Neuronal stem cell (in vitro differentiated cells): Measurements from ENCODE around the gene TAF6L.
A peak's percentile ranks its signal among the peaks of the same experiment; 100 is the strongest.

Source experiments
- DNase-seq: peaks from one replicate; pipeline ENCODE4 v3.0.0-alpha.2; 2013; ENCODE audit warnings: low spot score
- H2AFZ ChIP-seq: one replicate; pipeline ENCODE4 v1.6.1; 2013; ENCODE audit warnings: mild to moderate bottlenecking, low read length, inconsistent platforms
- H2AK5ac ChIP-seq: 2 replicates; pipeline ENCODE4 v1.6.1; 2013; ENCODE audit warnings: low read depth, mild to moderate bottlenecking, inconsistent platforms, low read length, moderate library complexity, mixed read lengths
- H2BK120ac ChIP-seq: 2 replicates; pipeline ENCODE4 v1.6.1; 2013; ENCODE audit warnings: low read depth, mild to moderate bottlenecking, inconsistent platforms, low read length, moderate library complexity, mixed read lengths
- H2BK12ac ChIP-seq: one replicate; pipeline ENCODE4 v1.6.1; 2013; ENCODE audit warnings: low read length, inconsistent platforms
- H2BK15ac ChIP-seq: 2 replicates; pipeline ENCODE4 v1.6.1; 2013; ENCODE audit warnings: mild to moderate bottlenecking, low read length, inconsistent platforms, mixed read lengths
- H2BK5ac ChIP-seq: one replicate; pipeline ENCODE4 v1.6.1; 2013; ENCODE audit warnings: inconsistent platforms, mild to moderate bottlenecking, low read length, moderate library complexity
- H3K14ac ChIP-seq: one replicate; pipeline ENCODE4 v1.6.1; 2013; ENCODE audit warnings: low read length, inconsistent platforms
- H3K18ac ChIP-seq: 2 replicates; pipeline ENCODE4 v1.6.1; 2013; ENCODE audit warnings: low read length, inconsistent platforms
- H3K23ac ChIP-seq: 2 replicates; pipeline ENCODE4 v1.6.1; 2013; ENCODE audit warnings: low read depth, mild to moderate bottlenecking, mixed read lengths, low read length, inconsistent platforms; ENCODE audit not compliant: poor library complexity
- H3K27ac ChIP-seq: replicated peaks from 3 replicates; pipeline ENCODE4 v1.5.1; 2013; ENCODE audit warnings: low read length, inconsistent platforms
- H3K27me3 ChIP-seq, 3 experiments: 2 replicates each; pipeline ENCODE4 v1.6.1; 2013; ENCODE audit warnings: low read length in 3 of 3, mild to moderate bottlenecking in 2 of 3, inconsistent platforms in 1 of 3, low read depth in 1 of 3, mixed read lengths in 1 of 3, moderate library complexity in 1 of 3; ENCODE audit not compliant: control insufficient read depth in 3 of 3, insufficient read depth in 3 of 3
- H3K36me3 ChIP-seq, 2 donors: replicated peaks in 1 of 2; 2 replicates each; pipeline ENCODE4 v1.6.1; 2013; ENCODE audit warnings: low read length in 2 of 2; ENCODE audit not compliant: control insufficient read depth in 2 of 2, insufficient read depth in 2 of 2
- H3K4ac ChIP-seq: 2 replicates; pipeline ENCODE4 v1.6.1; 2013; ENCODE audit warnings: inconsistent platforms, mild to moderate bottlenecking, low read length, moderate library complexity
- H3K4me1 ChIP-seq, 2 donors: 1 replicate in 1 of 2; 2 replicates in 1 of 2; pipeline ENCODE4 v1.6.1; 2013; ENCODE audit warnings: low read length in 2 of 2, low read depth in 1 of 2; ENCODE audit not compliant: control insufficient read depth in 2 of 2, insufficient read depth in 1 of 2
- H3K4me2 ChIP-seq: one replicate; pipeline ENCODE4 v1.6.1; 2013; ENCODE audit warnings: mild to moderate bottlenecking, low read length, inconsistent platforms; ENCODE audit not compliant: insufficient read depth, poor library complexity, severe bottlenecking
- H3K4me3 ChIP-seq, 2 donors: 2 replicates each; pipeline ENCODE4 v1.5.1; 2013; ENCODE audit warnings: low read length in 2 of 2, mild to moderate bottlenecking in 2 of 2, inconsistent platforms in 1 of 2, moderate library complexity in 1 of 2
- H3K79me1 ChIP-seq: one replicate; pipeline ENCODE4 v1.6.1; 2013; ENCODE audit warnings: low read depth, mild to moderate bottlenecking, inconsistent platforms, low read length, moderate library complexity
- H3K9ac ChIP-seq: one replicate; pipeline ENCODE4 v1.6.1; 2013; ENCODE audit warnings: mild to moderate bottlenecking, low read depth, low read length, inconsistent platforms; ENCODE audit not compliant: poor library complexity
- H3K9me3 ChIP-seq, 2 donors: replicated peaks in 1 of 2; 2 replicates each; pipeline versions ENCODE3 to v1.6.1; 2013; ENCODE audit warnings: low read length in 2 of 2, mild to moderate bottlenecking in 2 of 2, inconsistent platforms in 1 of 2, low read depth in 1 of 2, mixed read lengths in 1 of 2, moderate library complexity in 1 of 2; ENCODE audit not compliant: control insufficient read depth in 2 of 2, insufficient read depth in 1 of 2
- H4K8ac ChIP-seq: one replicate; pipeline ENCODE4 v1.6.1; 2013; ENCODE audit warnings: low read depth, mild to moderate bottlenecking, inconsistent platforms, low read length, moderate library complexity
- H4K91ac ChIP-seq: one replicate; pipeline ENCODE4 v1.6.1; 2013; ENCODE audit warnings: low read length, low read depth, mild to moderate bottlenecking, inconsistent platforms; ENCODE audit not compliant: poor library complexity
- WGBS, 2 donors: extraction: QIAGEN DNeasy Blood & Tissue Kit; methylation state at CpG; one replicate each; pipeline ENCODE4 v1.1.7; 2013; ENCODE audit warnings: missing lambda C conversion rate in 2 of 2, mixed read lengths in 1 of 2; ENCODE audit not compliant: insufficient read length in 2 of 2, insufficient replicate concordance in 1 of 2; ENCODE audit errors: extremely low coverage in 2 of 2; 5-methylcytosine and 5-hydroxymethylcytosine counted together

The TAF6L gene

GRCh38 chr11:62777389-62777788, 6.2 kb downstream of the TAF6L start:
- Histone ChIP-seq H3K4me2 (no peak overlapping the region), H3K9ac (no peak overlapping the region), H2AK5ac (no peak overlapping the region), H3K4me3 (no peak overlapping the region), H3K18ac (no peak overlapping the region), H3K14ac (no peak overlapping the region), H2AFZ (no peak overlapping the region), H3K4me1 (no peaks in the 10 kb centered on the region), H3K27ac (no peak overlapping the region), H2BK120ac (no peak overlapping the region), H4K91ac (no peak overlapping the region), H3K27me3 (no peaks in the 10 kb centered on the region), H3K23ac (no peak overlapping the region), H3K4ac (no peak overlapping the region), H3K79me1 (no peaks in the 10 kb centered on the region), H3K9me3 (no peaks in the 10 kb centered on the region), H2BK5ac (no peak overlapping the region), H2BK12ac (no peak overlapping the region), H2BK15ac (no peak overlapping the region), H4K8ac (no peak overlapping the region), H3K36me3 (peaks cover 39 to 73% of the 10 kb centered on the region in 2 donors)
- no CpG with 5 or more reads among the region's 2 CpGs for WGBS, 2 donors
- no peak for DNase-seq

GRCh38 chr11:62778441-62778840, 7.2 kb downstream of the TAF6L start:
- Histone ChIP-seq H3K27me3 (no peaks in the 10 kb centered on the region), H3K9me3 (no peaks in the 10 kb centered on the region)
- no CpG with 5 or more reads among the region's 3 CpGs for WGBS, 2 donors

GRCh38 chr11:62782753-62783152, 11.6 kb downstream of the TAF6L start:
- Histone ChIP-seq H2BK12ac (no peak overlapping the region), H3K4ac (no peak overlapping the region), H2BK120ac (no peak overlapping the region), H3K4me1 (peaks cover 3 to 4% of the 10 kb centered on the region in 2 donors), H3K23ac (no peak overlapping the region), H3K36me3 (peaks cover 21 to 72% of the 10 kb centered on the region in 2 donors), H4K91ac (no peak overlapping the region), H3K9me3 (no peaks in the 10 kb centered on the region), H3K18ac (no peak overlapping the region), H3K14ac (no peak overlapping the region), H2AK5ac (no peak overlapping the region), H3K4me3 (no peak overlapping the region), H3K4me2 (no peak overlapping the region), H3K27ac (no peak overlapping the region), H3K79me1 (no peaks in the 10 kb centered on the region), H2BK15ac (no peak overlapping the region), H4K8ac (no peak overlapping the region), H2BK5ac (no peak overlapping the region), H3K27me3 (no peaks in the 10 kb centered on the region), H2AFZ (no peak overlapping the region), H3K9ac (no peak overlapping the region)
- no peak for DNase-seq
- WGBS, 2 donors = no CpG with 5 or more reads among the region's 7 CpGs

More at GRCh38 chr11:62778441-62778840, 7.2 kb downstream of the TAF6L start:
- H3K4me3 ChIP-seq = no peak overlapping the region
- H2AK5ac ChIP-seq = no peak overlapping the region
- no peak overlapping the region for H3K23ac ChIP-seq
- no peaks in the 10 kb centered on the region for H3K4me1 ChIP-seq
- no peak overlapping the region for H3K9ac ChIP-seq
- no peak overlapping the region for H4K8ac ChIP-seq
- H3K18ac ChIP-seq = no peak overlapping the region
- no peak overlapping the region for H2BK5ac ChIP-seq
- H4K91ac ChIP-seq = no peak overlapping the region
- no peak for DNase-seq
- peaks cover 43 to 81% of the 10 kb centered on the region in 2 donors for H3K36me3 ChIP-seq
- no peak overlapping the region for H3K4ac ChIP-seq
- no peak overlapping the region for H2BK12ac ChIP-seq
- no peaks in the 10 kb centered on the region for H3K79me1 ChIP-seq
- no peak overlapping the region for H3K27ac ChIP-seq
- H2BK120ac ChIP-seq = no peak overlapping the region
- no peak overlapping the region for H2BK15ac ChIP-seq
- no peak overlapping the region for H3K4me2 ChIP-seq
- H2AFZ ChIP-seq = no peak overlapping the region
- H3K14ac ChIP-seq = no peak overlapping the region

GRCh38 chr11:62786318-62787004, 15.3 kb downstream of the TAF6L start:
- Histone ChIP-seq H2BK5ac (peak overlapping the region; percentile 30), H4K8ac (no peak overlapping the region), H3K4ac (no peak overlapping the region), H2AK5ac (peak overlapping the region; percentile 74), H3K27me3 (no peaks in the 10 kb centered on the region), H2BK15ac (no peak overlapping the region), H2AFZ (peak overlapping the region; percentile 87), H2BK12ac (no peak overlapping the region), H3K27ac (peak overlapping the region; percentile 47), H3K9ac (peak overlapping the region; percentile 80), H3K36me3 (peaks cover 25 to 76% of the 10 kb centered on the region in 2 donors), H3K9me3 (no peaks in the 10 kb centered on the region), H2BK120ac (no peak overlapping the region), H3K14ac (no peak overlapping the region), H3K79me1 (peaks cover 3% of the 10 kb centered on the region), H4K91ac (no peak overlapping the region), H3K18ac (peak overlapping the region; percentile 90), H3K23ac (peak overlapping the region; percentile 93), H3K4me3 (peak overlapping the region; percentile 84 to 96), H3K4me2 (peak overlapping the region; percentile 64), H3K4me1 (peaks cover 5 to 7% of the 10 kb centered on the region in 2 donors)
- peak; percentile 88 for DNase-seq
- no CpG with 5 or more reads among the region's 51 CpGs for WGBS, 2 donors
